ENCODE data around the gene ANO4.
"Not testable (repeated sequence)": the region's sequence is repeated elsewhere in the genome, so short reads cannot be mapped to it uniquely, and the experiment has no call there.

The ANO4 gene

DNA sequence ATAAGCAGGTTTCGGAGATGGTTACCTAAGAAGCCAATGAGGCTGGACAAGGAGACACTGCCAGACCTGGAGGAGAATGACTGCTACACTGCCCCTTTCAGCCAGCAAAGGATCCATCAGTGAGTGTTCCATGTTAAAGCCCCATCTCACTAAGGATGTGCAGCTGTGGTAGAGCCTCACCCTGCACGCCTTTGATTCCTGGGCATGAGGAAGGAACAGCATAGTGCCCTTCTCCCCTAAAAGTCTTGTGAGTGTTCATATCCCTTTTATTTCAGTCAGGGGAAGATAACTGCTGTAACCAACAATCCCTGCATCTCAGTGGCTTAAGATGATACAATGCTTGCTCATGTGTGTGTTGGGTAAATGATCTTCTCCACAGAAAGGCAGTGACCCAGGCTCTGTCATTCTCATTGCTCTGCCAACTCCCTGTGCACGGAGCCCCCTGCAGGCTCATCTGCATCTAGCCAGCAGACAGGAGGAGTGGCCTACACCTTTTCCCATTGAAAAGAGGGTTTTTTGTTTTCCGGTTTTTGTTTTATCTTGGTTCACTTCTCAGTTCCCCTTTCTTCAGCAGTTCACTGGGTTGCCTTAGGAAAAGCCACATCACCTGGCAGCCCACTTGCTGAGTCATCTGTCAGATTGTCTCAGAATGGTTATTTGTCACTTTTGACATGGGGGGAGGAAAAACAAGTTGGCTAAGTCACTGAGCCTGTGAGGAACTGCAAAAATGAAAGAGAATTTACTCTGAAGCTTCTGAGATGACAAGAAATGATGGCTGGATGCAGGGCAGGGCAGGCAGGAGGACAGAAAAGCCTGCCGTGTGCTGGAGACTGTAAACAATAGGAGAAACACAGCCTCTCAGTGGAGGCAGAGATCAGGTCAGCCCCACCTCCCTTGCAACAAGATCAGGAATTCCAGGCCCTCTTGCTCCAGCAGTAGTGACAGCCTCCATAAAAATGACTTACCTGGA, 193.3 kb downstream of the ANO4 start:
- TF ChIP-seq, protein P1, sequence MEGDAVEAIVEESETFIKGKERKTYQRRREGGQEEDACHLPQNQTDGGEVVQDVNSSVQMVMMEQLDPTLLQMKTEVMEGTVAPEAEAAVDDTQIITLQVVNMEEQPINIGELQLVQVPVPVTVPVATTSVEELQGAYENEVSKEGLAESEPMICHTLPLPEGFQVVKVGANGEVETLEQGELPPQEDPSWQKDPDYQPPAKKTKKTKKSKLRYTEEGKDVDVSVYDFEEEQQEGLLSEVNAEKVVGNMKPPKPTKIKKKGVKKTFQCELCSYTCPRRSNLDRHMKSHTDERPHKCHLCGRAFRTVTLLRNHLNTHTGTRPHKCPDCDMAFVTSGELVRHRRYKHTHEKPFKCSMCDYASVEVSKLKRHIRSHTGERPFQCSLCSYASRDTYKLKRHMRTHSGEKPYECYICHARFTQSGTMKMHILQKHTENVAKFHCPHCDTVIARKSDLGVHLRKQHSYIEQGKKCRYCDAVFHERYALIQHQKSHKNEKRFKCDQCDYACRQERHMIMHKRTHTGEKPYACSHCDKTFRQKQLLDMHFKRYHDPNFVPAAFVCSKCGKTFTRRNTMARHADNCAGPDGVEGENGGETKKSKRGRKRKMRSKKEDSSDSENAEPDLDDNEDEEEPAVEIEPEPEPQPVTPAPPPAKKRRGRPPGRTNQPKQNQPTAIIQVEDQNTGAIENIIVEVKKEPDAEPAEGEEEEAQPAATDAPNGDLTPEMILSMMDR (conservative IDR thresholded peaks at IDR 0.05; ENCODE audit: low read length), result peak; percentile 39
- TF ChIP-seq EZH2phosphoT487 (IDR thresholded peaks at IDR 0.05; ENCODE audit: borderline replicate concordance), result no peak
- H3K9me2 ChIP-seq (replicated peaks; ENCODE audit: low read depth, low read length), result no peaks in the 10 kb centered on the region
- no peak overlapping the region for H3K9ac ChIP-seq (ENCODE audit: low read depth, low read length, poor library complexity, severe bottlenecking)
- H3K4me1 ChIP-seq (ENCODE audit: insufficient read depth, low read length, poor library complexity, severe bottlenecking), result no peaks in the 10 kb centered on the region
- no peaks in the 10 kb centered on the region for H3K79me2 ChIP-seq (ENCODE audit: insufficient read depth, low read length)
- no peaks in the 10 kb centered on the region for H4K20me1 ChIP-seq (ENCODE audit: insufficient read depth, low read length, poor library complexity, severe bottlenecking)
- no peak overlapping the region for H3K4me2 ChIP-seq (ENCODE audit: low read depth, low read length, poor library complexity, severe bottlenecking)
- H3K9me3 ChIP-seq (ENCODE audit: insufficient read depth, low read depth, low read length), result no peaks in the 10 kb centered on the region
- no peak overlapping the region for H3K4me3 ChIP-seq (ENCODE audit: low read length, poor library complexity, severe bottlenecking)
- H3F3A ChIP-seq (ENCODE audit: low read depth), result no peaks in the 10 kb centered on the region
- H2AFZ ChIP-seq (ENCODE audit: low read length), result no peak overlapping the region; the same call in 1 of the 2 replicates
- no peaks in the 10 kb centered on the region for H3K36me3 ChIP-seq (ENCODE audit: insufficient read depth, low read length)
- H3K27me3 ChIP-seq (ENCODE audit: insufficient read depth, low read length, poor library complexity, severe bottlenecking), result no peaks in the 10 kb centered on the region

DNA sequence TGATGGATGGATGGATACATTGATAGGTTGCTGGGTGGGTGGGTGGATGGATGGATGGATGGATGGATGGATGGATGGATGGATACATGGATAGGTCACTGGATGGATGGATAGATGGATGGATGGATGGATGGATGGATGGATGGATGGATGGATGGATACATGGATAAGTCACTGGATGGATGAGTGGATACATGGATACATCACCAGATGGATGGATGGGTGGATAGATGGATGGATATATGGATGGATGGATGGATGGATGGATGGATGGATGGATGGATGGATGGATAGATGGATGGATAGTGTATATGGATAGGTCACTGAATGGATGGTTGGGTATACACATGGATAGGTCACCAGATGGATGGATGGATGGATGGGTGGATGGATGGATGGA, 194.9 kb downstream of the ANO4 start:
- not testable (repeated sequence) for H3F3A ChIP-seq (ENCODE audit: low read depth); H2AFZ ChIP-seq (ENCODE audit: low read length); H3K9ac ChIP-seq (ENCODE audit: low read depth, low read length, poor library complexity, severe bottlenecking); H3K9me3 ChIP-seq (ENCODE audit: insufficient read depth, low read depth, low read length); H3K36me3 ChIP-seq (ENCODE audit: insufficient read depth, low read length); H3K9me2 ChIP-seq (replicated peaks; ENCODE audit: low read depth, low read length); H3K4me3 ChIP-seq (ENCODE audit: low read length, poor library complexity, severe bottlenecking); H3K27me3 ChIP-seq (ENCODE audit: insufficient read depth, low read length, poor library complexity, severe bottlenecking); H3K4me2 ChIP-seq (ENCODE audit: low read depth, low read length, poor library complexity, severe bottlenecking); H3K79me2 ChIP-seq (ENCODE audit: insufficient read depth, low read length); H3K4me1 ChIP-seq (ENCODE audit: insufficient read depth, low read length, poor library complexity, severe bottlenecking); H4K20me1 ChIP-seq (ENCODE audit: insufficient read depth, low read length, poor library complexity, severe bottlenecking)

DNA sequence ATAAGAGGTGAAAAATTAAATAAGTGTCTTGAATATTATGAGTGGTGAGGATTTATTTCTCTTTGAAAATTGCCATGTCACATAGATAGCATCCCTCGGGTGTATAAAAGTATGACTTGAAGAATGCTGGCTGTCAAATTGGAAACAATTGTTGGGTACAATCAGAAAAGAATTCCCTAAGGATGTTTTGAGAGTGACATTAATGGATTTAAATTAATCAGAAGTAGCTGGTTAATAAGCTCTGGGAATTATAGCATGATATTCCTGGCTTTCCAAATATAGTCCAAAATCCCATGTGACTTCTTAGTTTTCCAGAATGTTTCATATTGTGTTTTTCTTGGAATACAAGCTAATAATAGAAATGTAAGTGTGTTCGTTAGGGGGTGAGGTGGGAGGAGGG, 196.5 kb downstream of the ANO4 start:
- Histone ChIP-seq H3K4me3 (ENCODE audit: low read length, poor library complexity, severe bottlenecking) (no peak overlapping the region), H3K4me2 (ENCODE audit: low read depth, low read length, poor library complexity, severe bottlenecking) (no peak overlapping the region), H3K4me1 (ENCODE audit: insufficient read depth, low read length, poor library complexity, severe bottlenecking) (no peaks in the 10 kb centered on the region), H3K9me2 (replicated peaks; ENCODE audit: low read depth, low read length) (no peaks in the 10 kb centered on the region), H3K9ac (ENCODE audit: low read depth, low read length, poor library complexity, severe bottlenecking) (no peak overlapping the region), H2AFZ (ENCODE audit: low read length) (no peak overlapping the region), H3K9me3 (ENCODE audit: insufficient read depth, low read depth, low read length) (no peaks in the 10 kb centered on the region), H3K79me2 (ENCODE audit: insufficient read depth, low read length) (no peaks in the 10 kb centered on the region), H3K36me3 (ENCODE audit: insufficient read depth, low read length) (no peaks in the 10 kb centered on the region), H3F3A (ENCODE audit: low read depth) (no peaks in the 10 kb centered on the region), H3K27me3 (ENCODE audit: insufficient read depth, low read length, poor library complexity, severe bottlenecking) (no peaks in the 10 kb centered on the region), H4K20me1 (ENCODE audit: insufficient read depth, low read length, poor library complexity, severe bottlenecking) (no peaks in the 10 kb centered on the region)
- TF ChIP-seq, protein P1 (conservative IDR thresholded peaks at IDR 0.05; ENCODE audit: low read length), result no peak

DNA sequence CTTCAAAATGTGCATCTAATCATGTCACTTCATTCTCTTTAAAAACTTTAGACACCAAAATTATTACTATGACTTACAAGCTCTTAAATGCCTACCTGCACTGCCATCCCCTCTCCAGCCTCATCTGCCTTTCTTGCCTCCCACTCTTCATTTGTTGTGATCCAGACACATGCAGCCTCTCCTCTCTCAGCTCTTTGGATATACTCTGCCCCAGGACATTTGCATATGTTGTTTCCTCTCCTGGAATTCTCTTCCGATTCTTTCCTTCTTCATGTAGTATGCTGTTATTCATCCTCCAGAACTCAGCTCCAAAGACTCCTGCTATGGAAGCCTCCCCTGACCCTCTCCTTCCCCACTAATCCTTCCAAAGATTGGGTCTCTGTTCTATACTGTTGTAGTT, 197.6 kb downstream of the ANO4 start:
- H3K4me2 ChIP-seq (ENCODE audit: low read depth, low read length, poor library complexity, severe bottlenecking), result no peak overlapping the region
- no peaks in the 10 kb centered on the region for H3K9me2 ChIP-seq (replicated peaks; ENCODE audit: low read depth, low read length)
- H3K9me3 ChIP-seq (ENCODE audit: insufficient read depth, low read depth, low read length), result no peaks in the 10 kb centered on the region
- no peaks in the 10 kb centered on the region for H3K27me3 ChIP-seq (ENCODE audit: insufficient read depth, low read length, poor library complexity, severe bottlenecking)
- H3K9ac ChIP-seq (ENCODE audit: low read depth, low read length, poor library complexity, severe bottlenecking), result no peak overlapping the region
- H3F3A ChIP-seq (ENCODE audit: low read depth), result no peaks in the 10 kb centered on the region
- TF ChIP-seq, protein P1 (conservative IDR thresholded peaks at IDR 0.05; ENCODE audit: low read length), result no peak
- no peak for TF ChIP-seq EZH2phosphoT487 (IDR thresholded peaks at IDR 0.05; ENCODE audit: borderline replicate concordance)
- H2AFZ ChIP-seq (ENCODE audit: low read length), result no peak overlapping the region
- H3K4me1 ChIP-seq (ENCODE audit: insufficient read depth, low read length, poor library complexity, severe bottlenecking), result no peaks in the 10 kb centered on the region
- no peaks in the 10 kb centered on the region for H3K36me3 ChIP-seq (ENCODE audit: insufficient read depth, low read length)
- H4K20me1 ChIP-seq (ENCODE audit: insufficient read depth, low read length, poor library complexity, severe bottlenecking), result no peaks in the 10 kb centered on the region
- no peak overlapping the region for H3K4me3 ChIP-seq (ENCODE audit: low read length, poor library complexity, severe bottlenecking)
- no peaks in the 10 kb centered on the region for H3K79me2 ChIP-seq (ENCODE audit: insufficient read depth, low read length)
